PFSK-1 (cell line): ENCODE data around the gene DNAH7.

Experiments used
- POLR2AphosphoS5 ChIP-seq: IDR thresholded peaks from 2 replicates; pipeline ENCODE4 v1.6.1; 2012; ENCODE audit warnings: low read depth, mild to moderate bottlenecking, control low read depth, low read length, moderate library complexity
- REST ChIP-seq, 2 experiments: IDR thresholded peaks; 2 replicates each; pipeline versions ENCODE4 v1.6.1 to v1.8.0; 2011 to 2012; ENCODE audit warnings: low read depth in 2 of 2, low read length in 2 of 2, control low read depth in 1 of 2, inconsistent platforms in 1 of 2, mild to moderate bottlenecking in 1 of 2, moderate library complexity in 1 of 2; ENCODE audit not compliant: insufficient read depth in 1 of 2
- SIN3A ChIP-seq: IDR thresholded peaks from 2 replicates; pipeline ENCODE4 v1.6.1; 2012; ENCODE audit warnings: mild to moderate bottlenecking, low read length, moderate library complexity, borderline replicate concordance; ENCODE audit not compliant: insufficient read depth

- TF ChIP-seq SIN3A (no peak), POLR2AphosphoS5 (no peak), REST (IDR thresholded peaks at IDR 0.05; ENCODE audit: insufficient read depth in 1 of 2, low read depth in 2 of 2, low read length in 2 of 2) (no peak)
Observed at GRCh38 chr2:196083601-196084000, 15.0 kb upstream of the DNAH7 start.
